K562 (cell line): Measurements from ENCODE around the gene HPD. TPM values are rescaled to one million over a fixed set of nuclear protein-coding genes. Genes with fewer than 3 reads are reported as not detected.

ENCODE experiments used
- C11orf30 ChIP-seq: fragments of 450-650 bp; IDR thresholded peaks from 2 replicates; pipeline ENCODE4 v1.6.1; 2016; ENCODE audit warnings: low read depth, mild to moderate bottlenecking
- CC2D1A ChIP-seq: fragments of 450-650 bp; IDR thresholded peaks from 2 replicates; pipeline ENCODE4 v1.6.1; 2017; ENCODE audit warnings: mild to moderate bottlenecking
- HNRNPH1 ChIP-seq: fragments of 200-400 bp; formaldehyde crosslinking; optimal IDR thresholded peaks from 2 replicates; pipeline ENCODE3; 2017; ENCODE audit warnings: low read depth, mild to moderate bottlenecking, low read length, moderate library complexity
- NFE2 ChIP-seq: IDR thresholded peaks from 2 replicates; pipeline ENCODE4 v1.6.1; 2014; ENCODE audit warnings: antibody characterized with exemption, low read depth
- SRSF9 ChIP-seq: fragments of 200-400 bp; formaldehyde crosslinking; IDR thresholded peaks from 2 replicates; pipeline ENCODE4 v1.6.1; 2017; ENCODE audit warnings: low read depth, low read length, borderline replicate concordance
- ZNF584 ChIP-seq: fragments of 200-800 bp; sonication (Bioruptor generic); IDR thresholded peaks from 2 replicates; pipeline ENCODE4 v1.6.1; 2016; ENCODE audit warnings: low read depth, mild to moderate bottlenecking, missing genetic modification characterization, missing compliant biosample characterization
- polyA plus RNA-seq, 8 experiments: library from polyadenylated mRNA; depleted of rRNA in 4 of 8; stranded (reverse) in 5 of 8; unstranded in 3 of 8; fragments of >200 nt; fragmentation: Nextera tagmentation in 2 of 8; fragmentation: Illumina TruSeq in 1 of 8; extraction: Ambion mirVana in 2 of 8; extraction: Trizol in 1 of 8; gene quantifications; 2 replicates each; pipeline versions ENCODE4 v1.2.1 to v1.2.3, GENCODE V29; 2011 to 2014; ENCODE audit warnings: inconsistent platforms in 1 of 8, missing spikeins in 1 of 8
- total RNA-seq, 7 experiments: library from RNA; depleted of rRNA in 6 of 7; stranded (reverse); fragments of >200 nt in 6 of 7; fragmentation: Illumina TruSeq in 2 of 7; extraction: Trizol in 2 of 7; gene quantifications; 2 replicates each; pipeline versions ENCODE4 v1.2.1 to v1.2.3, GENCODE V29; 2011 to 2021; ENCODE audit warnings: low replicate concordance in 1 of 7
- TF ChIP-seq, protein P1 (sequence below), 2 experiments: fragments of 450-650 bp; IDR thresholded peaks; 2 replicates each; pipeline ENCODE4 v1.6.1; 2016; ENCODE audit warnings: mild to moderate bottlenecking in 2 of 2, borderline replicate concordance in 1 of 2, low read depth in 1 of 2, moderate library complexity in 1 of 2
- TF ChIP-seq, protein P2 (sequence below): sonication (generic); formaldehyde crosslinking; IDR thresholded peaks from 2 replicates; pipeline ENCODE4 v1.8.1; 2022; ENCODE audit warnings: missing genetic modification reagents
- TF ChIP-seq, protein P3 (sequence below): sonication (generic); formaldehyde crosslinking; IDR thresholded peaks from 2 replicates; pipeline ENCODE4 v1.8.0; 2022; ENCODE audit warnings: mild to moderate bottlenecking, missing genetic modification reagents
- TF ChIP-seq, protein P4 (sequence below): sonication (generic); formaldehyde crosslinking; IDR thresholded peaks from 2 replicates; pipeline ENCODE4 v1.8.1; 2023; ENCODE audit warnings: mild to moderate bottlenecking, missing genetic modification reagents, moderate library complexity
- TF ChIP-seq, protein P5 (sequence below): fragments of 250-450 bp; sonication (Bioruptor Pico); IDR thresholded peaks from 2 replicates; pipeline ENCODE4 v1.5.0; 2020; ENCODE audit warnings: mild to moderate bottlenecking, borderline replicate concordance
- TF ChIP-seq, protein P6 (sequence below): sonication (generic); IDR thresholded peaks from 2 replicates; pipeline ENCODE4 v1.6.1; 2016

Gene HPD
- total and polyA plus RNA-seq, 9 of the 15 experiments (the other 6 are each of a cell fraction or from before 2014, with no cell fraction given) = 0.06 to 0.29 (median 0.07) TPM; not detected in 4

DNA sequence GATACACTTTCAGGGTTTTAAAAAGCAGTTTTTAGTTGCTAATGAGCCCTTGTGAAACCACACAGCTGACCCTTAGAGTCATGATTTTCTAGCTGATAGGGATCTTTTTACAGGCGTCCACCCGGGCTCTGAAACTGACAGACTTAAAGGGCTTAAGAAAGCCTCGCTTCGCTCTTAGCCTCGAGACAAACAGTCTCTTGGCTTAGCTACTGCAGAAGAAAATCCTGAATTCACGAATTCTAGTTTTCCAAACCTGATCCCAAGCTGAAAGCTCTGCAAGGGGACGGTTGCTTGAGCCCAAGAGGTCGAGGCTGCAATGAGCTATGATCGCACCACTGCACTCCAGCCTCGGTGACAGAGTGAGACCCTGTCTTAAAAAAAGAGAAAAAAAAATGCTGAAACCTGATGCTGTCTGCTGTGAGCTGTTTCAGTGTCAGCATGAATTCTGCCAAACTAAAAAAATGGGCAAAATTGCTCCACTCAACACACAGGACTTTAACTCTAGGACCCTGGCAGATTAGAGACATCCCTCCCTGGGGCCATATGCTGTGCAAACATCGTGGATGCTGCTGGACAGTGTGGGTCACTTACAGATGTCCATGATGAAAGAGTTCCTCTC is 3.1 kb upstream of the HPD start (continued):
- TF ChIP-seq, protein P1, sequence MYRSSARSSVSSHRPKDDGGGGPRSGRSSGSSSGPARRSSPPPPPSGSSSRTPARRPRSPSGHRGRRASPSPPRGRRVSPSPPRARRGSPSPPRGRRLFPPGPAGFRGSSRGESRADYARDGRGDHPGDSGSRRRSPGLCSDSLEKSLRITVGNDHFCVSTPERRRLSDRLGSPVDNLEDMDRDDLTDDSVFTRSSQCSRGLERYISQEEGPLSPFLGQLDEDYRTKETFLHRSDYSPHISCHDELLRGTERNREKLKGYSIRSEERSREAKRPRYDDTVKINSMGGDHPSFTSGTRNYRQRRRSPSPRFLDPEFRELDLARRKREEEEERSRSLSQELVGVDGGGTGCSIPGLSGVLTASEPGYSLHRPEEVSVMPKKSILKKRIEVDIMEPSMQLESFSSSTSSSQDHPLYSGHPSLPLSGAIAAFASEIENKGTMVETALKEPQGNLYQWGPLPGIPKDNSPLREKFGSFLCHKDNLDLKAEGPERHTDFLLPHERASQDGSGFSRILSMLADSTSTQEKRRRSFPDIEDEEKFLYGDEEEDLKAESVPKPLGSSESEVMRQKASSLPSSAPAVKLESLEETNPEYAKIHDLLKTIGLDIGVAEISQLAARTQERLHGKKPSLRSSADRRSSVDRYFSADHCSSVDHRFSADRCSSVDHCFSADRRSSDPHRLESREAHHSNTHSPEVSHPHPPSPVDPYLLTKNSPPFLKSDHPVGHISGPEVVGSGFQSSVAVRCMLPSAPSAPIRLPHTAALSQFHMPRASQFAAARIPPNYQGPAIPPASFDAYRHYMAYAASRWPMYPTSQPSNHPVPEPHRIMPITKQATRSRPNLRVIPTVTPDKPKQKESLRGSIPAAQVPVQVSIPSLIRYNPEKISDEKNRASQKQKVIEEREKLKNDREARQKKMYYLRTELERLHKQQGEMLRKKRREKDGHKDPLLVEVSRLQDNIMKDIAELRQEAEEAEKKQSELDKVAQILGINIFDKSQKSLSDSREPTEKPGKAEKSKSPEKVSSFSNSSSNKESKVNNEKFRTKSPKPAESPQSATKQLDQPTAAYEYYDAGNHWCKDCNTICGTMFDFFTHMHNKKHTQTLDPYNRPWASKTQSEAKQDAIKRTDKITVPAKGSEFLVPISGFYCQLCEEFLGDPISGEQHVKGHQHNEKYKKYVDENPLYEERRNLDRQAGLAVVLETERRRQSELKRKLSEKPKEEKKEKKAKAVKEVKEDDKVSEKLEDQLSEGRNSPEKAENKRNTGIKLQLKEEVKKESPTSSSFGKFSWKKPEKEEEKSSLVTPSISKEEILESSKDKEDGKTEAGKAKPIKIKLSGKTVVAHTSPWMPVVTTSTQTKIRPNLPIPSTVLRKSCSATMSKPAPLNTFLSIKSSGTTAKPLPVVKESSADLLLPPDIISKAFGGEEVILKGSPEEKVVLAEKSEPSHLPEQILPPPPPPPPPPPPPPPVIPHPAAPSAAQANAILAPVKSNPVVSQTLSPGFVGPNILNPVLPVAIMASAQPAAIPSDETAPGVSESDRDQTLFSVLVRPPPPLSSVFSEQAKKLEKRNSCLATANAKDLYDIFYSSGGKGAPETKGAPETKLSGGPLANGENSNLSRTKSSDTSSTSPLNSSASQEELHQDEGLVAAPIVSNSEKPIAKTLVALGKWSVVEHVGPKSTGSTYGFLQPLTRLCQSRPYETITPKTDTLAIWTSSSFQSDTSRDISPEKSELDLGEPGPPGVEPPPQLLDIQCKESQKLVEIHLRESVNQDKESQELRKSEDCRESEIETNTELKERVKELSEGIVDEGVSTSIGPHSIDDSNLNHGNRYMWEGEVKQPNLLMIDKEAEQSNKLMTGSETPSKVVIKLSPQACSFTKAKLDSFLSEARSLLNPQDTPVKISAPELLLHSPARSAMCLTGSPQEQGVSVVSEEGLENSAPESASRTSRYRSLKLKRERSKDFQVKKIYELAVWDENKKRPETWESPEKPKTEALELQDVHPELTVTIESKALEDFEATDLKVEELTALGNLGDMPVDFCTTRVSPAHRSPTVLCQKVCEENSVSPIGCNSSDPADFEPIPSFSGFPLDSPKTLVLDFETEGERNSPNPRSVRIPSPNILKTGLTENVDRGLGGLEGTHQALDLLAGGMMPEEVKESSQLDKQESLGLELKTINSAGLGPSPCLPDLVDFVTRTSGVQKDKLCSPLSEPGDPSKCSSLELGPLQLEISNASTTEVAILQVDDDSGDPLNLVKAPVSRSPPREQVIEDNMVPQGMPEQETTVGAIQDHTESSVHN (IDR thresholded peaks at IDR 0.05; ENCODE audit: borderline replicate concordance in 1 of 2, low read depth in 1 of 2) = no peak
- TF ChIP-seq, protein P2, sequence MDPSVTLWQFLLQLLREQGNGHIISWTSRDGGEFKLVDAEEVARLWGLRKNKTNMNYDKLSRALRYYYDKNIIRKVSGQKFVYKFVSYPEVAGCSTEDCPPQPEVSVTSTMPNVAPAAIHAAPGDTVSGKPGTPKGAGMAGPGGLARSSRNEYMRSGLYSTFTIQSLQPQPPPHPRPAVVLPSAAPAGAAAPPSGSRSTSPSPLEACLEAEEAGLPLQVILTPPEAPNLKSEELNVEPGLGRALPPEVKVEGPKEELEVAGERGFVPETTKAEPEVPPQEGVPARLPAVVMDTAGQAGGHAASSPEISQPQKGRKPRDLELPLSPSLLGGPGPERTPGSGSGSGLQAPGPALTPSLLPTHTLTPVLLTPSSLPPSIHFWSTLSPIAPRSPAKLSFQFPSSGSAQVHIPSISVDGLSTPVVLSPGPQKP (CRISPR knock-in tag) = no peak
- TF ChIP-seq, protein P3, sequence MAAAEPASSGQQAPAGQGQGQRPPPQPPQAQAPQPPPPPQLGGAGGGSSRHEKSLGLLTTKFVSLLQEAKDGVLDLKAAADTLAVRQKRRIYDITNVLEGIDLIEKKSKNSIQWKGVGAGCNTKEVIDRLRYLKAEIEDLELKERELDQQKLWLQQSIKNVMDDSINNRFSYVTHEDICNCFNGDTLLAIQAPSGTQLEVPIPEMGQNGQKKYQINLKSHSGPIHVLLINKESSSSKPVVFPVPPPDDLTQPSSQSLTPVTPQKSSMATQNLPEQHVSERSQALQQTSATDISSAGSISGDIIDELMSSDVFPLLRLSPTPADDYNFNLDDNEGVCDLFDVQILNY (CRISPR knock-in tag) = no peak
- TF ChIP-seq, protein P4, sequence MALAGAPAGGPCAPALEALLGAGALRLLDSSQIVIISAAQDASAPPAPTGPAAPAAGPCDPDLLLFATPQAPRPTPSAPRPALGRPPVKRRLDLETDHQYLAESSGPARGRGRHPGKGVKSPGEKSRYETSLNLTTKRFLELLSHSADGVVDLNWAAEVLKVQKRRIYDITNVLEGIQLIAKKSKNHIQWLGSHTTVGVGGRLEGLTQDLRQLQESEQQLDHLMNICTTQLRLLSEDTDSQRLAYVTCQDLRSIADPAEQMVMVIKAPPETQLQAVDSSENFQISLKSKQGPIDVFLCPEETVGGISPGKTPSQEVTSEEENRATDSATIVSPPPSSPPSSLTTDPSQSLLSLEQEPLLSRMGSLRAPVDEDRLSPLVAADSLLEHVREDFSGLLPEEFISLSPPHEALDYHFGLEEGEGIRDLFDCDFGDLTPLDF (CRISPR knock-in tag) = no peak
- TF ChIP-seq C11orf30 (no peak), ZNF584 (CRISPR knock-in tag) (no peak), HNRNPH1 (no peak), CC2D1A (no peak), SRSF9 (no peak), NFE2 (no peak)
- TF ChIP-seq, protein P5, sequence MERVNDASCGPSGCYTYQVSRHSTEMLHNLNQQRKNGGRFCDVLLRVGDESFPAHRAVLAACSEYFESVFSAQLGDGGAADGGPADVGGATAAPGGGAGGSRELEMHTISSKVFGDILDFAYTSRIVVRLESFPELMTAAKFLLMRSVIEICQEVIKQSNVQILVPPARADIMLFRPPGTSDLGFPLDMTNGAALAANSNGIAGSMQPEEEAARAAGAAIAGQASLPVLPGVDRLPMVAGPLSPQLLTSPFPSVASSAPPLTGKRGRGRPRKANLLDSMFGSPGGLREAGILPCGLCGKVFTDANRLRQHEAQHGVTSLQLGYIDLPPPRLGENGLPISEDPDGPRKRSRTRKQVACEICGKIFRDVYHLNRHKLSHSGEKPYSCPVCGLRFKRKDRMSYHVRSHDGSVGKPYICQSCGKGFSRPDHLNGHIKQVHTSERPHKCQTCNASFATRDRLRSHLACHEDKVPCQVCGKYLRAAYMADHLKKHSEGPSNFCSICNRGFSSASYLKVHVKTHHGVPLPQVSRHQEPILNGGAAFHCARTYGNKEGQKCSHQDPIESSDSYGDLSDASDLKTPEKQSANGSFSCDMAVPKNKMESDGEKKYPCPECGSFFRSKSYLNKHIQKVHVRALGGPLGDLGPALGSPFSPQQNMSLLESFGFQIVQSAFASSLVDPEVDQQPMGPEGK = no peak
- TF ChIP-seq, protein P6, sequence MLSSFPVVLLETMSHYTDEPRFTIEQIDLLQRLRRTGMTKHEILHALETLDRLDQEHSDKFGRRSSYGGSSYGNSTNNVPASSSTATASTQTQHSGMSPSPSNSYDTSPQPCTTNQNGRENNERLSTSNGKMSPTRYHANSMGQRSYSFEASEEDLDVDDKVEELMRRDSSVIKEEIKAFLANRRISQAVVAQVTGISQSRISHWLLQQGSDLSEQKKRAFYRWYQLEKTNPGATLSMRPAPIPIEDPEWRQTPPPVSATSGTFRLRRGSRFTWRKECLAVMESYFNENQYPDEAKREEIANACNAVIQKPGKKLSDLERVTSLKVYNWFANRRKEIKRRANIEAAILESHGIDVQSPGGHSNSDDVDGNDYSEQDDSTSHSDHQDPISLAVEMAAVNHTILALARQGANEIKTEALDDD = no peak
